GM10248 (cell line): ENCODE measurements around the gene MCTP1.
A peak's percentile ranks its signal among the peaks of the same experiment; 100 is the strongest.

Source experiments
- CTCF ChIA-PET: fragments of 300-600 bp; sonication (Branson Sonifier 250); formaldehyde crosslinking; extraction: SDS; loops from one replicate; lab custom pipeline; 2021; ENCODE audit warnings: antibody characterized with exemption; lab: Yijun Ruan, JAX
- POLR2A ChIA-PET: fragments of 350-650 bp; sonication (Branson Sonifier 250); formaldehyde crosslinking; extraction: SDS; loops from one replicate; lab custom pipeline; 2020; ENCODE audit warnings: antibody characterized with exemption; lab: Yijun Ruan, JAX
- DNase-seq: peaks from one replicate; pipeline ENCODE4 v3.0.0; 2012; ENCODE audit errors: extremely low spot score
- TF ChIP-seq, protein P1 (sequence below): IDR thresholded peaks from 2 replicates; pipeline ENCODE4 v1.5.1; 2012; ENCODE audit warnings: mild to moderate bottlenecking, low read depth; ENCODE audit errors: extremely low read depth, missing control alignments, control extremely low read depth

Gene MCTP1

GRCh38 chr5:95261437-95262175 is 23.3 kb downstream of the MCTP1 start:
- DNase-seq: peak; percentile 28
- ChIA-PET CTCF (interaction anchor here (0.9 to 2.0 kb wide), 4 partner anchors 11 to 293 kb away, joined by 3 to 18 read pairs (median 5); no protein-coding TSS in a partner anchor), POLR2A (no interaction called here)

DNA sequence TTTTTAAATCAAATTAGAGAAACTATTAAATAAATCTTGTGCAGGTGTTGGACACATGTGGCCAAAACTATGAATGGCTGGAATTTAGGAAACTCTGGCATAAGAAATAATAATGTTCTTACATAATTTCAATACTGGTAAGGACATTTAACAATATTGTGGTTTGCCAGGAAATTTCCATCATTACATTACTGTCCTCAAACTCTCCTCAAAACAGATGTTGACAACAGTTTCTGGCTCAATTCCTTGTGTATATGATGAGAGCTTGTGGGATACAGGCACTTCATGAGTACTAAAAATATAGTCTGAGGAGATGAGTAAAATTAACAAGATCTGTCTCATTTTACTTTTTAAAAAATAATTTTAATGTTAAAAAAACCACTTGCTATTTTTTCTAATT is 27.9 kb downstream of the MCTP1 start:
- no peak for DNase-seq
- TF ChIP-seq, protein P1, sequence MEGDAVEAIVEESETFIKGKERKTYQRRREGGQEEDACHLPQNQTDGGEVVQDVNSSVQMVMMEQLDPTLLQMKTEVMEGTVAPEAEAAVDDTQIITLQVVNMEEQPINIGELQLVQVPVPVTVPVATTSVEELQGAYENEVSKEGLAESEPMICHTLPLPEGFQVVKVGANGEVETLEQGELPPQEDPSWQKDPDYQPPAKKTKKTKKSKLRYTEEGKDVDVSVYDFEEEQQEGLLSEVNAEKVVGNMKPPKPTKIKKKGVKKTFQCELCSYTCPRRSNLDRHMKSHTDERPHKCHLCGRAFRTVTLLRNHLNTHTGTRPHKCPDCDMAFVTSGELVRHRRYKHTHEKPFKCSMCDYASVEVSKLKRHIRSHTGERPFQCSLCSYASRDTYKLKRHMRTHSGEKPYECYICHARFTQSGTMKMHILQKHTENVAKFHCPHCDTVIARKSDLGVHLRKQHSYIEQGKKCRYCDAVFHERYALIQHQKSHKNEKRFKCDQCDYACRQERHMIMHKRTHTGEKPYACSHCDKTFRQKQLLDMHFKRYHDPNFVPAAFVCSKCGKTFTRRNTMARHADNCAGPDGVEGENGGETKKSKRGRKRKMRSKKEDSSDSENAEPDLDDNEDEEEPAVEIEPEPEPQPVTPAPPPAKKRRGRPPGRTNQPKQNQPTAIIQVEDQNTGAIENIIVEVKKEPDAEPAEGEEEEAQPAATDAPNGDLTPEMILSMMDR: no peak
- ChIA-PET POLR2A (no interaction called here), CTCF (interaction anchor here (0.8 to 1.0 kb wide), 2 partner anchors 10 to 12 kb away, joined by 3 read pairs; no protein-coding TSS in a partner anchor)

More at GRCh38 chr5:95261437-95262175, 23.3 kb downstream of the MCTP1 start:
- TF ChIP-seq, protein P1: peak; percentile 47

GRCh38 chr5:95256446-95256845 is 28.4 kb downstream of the MCTP1 start:
- no peak for DNase-seq
- TF ChIP-seq, protein P1: no peak
- ChIA-PET CTCF (interaction anchor here (0.8 to 1.6 kb wide), 3 partner anchors 9 to 288 kb away, joined by 3 to 4 read pairs (median 3); no protein-coding TSS in a partner anchor), POLR2A (no interaction called here)

DNA sequence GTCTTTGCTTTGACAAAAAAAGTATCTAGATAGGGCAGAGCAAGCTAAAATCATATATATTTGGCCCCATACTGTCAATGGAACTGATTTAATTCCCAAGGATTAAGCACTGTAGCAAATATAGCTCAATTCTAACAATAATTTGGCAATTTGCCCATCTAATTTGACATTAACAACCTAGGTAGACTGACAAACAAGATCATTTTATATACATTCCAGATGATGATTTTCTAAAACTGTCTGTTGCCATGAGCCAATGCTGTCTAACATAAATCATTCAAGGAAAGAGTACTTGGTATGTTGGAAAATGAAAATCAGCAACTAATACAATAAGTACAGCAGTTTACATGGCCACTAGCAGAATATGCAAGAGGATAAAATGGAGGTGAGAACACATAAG is 32.1 kb downstream of the MCTP1 start:
- ChIA-PET POLR2A (no interaction called here), CTCF (no interaction called here)
- TF ChIP-seq, protein P1: no peak
- DNase-seq: no peak

- TF ChIP-seq, protein P1: no peak
- ChIA-PET CTCF (interaction anchor here (1.2 to 1.7 kb wide), 5 partner anchors 10 to 31 kb away, joined by 3 to 7 read pairs (median 4); no protein-coding TSS in a partner anchor), POLR2A (no interaction called here)
- DNase-seq: no peak
Measured at GRCh38 chr5:95251185-95251584, 33.7 kb downstream of the MCTP1 start.

GRCh38 chr5:95244479-95244878 is 40.4 kb downstream of the MCTP1 start:
- POLR2A ChIA-PET: no interaction called here
- TF ChIP-seq, protein P1: no peak
- no peak for DNase-seq
- CTCF ChIA-PET: interaction anchor here (1.0 to 1.4 kb wide), 3 partner anchors 8 to 12 kb away, joined by 3 read pairs; no protein-coding TSS in a partner anchor
